Ovary (tissue), 9 donors: ENCODE measurements around the gene SFMBT2. TPM values are rescaled to one million over a fixed set of nuclear protein-coding genes. Genes with fewer than 3 reads are reported as not detected.

Source experiments
- DNase-seq, 5 donors: peaks; one replicate each; pipeline ENCODE4 v3.0.0-alpha.2; 2019 to 2020
- H3K27ac ChIP-seq, 2 donors: fragments of 200-600 bp; one replicate each; pipeline versions ENCODE4 v1.5.1 to v1.8.0; 2019 to 2022
- H3K27me3 ChIP-seq: fragments of 200-600 bp; one replicate; pipeline ENCODE4 v1.8.0; 2022
- H3K36me3 ChIP-seq: fragments of 200-600 bp; sonication (generic); one replicate; pipeline ENCODE4 v1.5.1; 2019
- H3K4me1 ChIP-seq: one replicate; pipeline ENCODE4 v1.8.1; 2013; ENCODE audit warnings: mild to moderate bottlenecking, moderate library complexity; ENCODE audit not compliant: insufficient read depth
- H3K4me3 ChIP-seq: fragments of 200-600 bp; sonication (generic); one replicate; pipeline ENCODE4 v1.5.1; 2017
- H3K9me3 ChIP-seq, 2 donors: fragments of 200-600 bp in 1 of 2; sonication (generic) in 1 of 2; one replicate each; pipeline versions ENCODE4 v1.5.1 to v1.8.1; 2013 to 2019; ENCODE audit warnings: mild to moderate bottlenecking in 1 of 2, moderate library complexity in 1 of 2
- CTCF ChIP-seq, 3 donors: fragments of 450-650 bp in 2 of 3; fragments of 200-600 bp in 1 of 3; IDR thresholded peaks; one replicate each; pipeline versions ENCODE4 v1.5.1 to v1.8.0; 2016 to 2022; ENCODE audit warnings: antibody characterized with exemption in 3 of 3, mild to moderate bottlenecking in 1 of 3
- EP300 ChIP-seq: sonication (generic); formaldehyde crosslinking; IDR thresholded peaks from one replicate; pipeline ENCODE4 v1.6.1; 2017; ENCODE audit warnings: antibody characterized with exemption
- POLR2A ChIP-seq: fragments of 450-650 bp; IDR thresholded peaks from one replicate; pipeline ENCODE4 v1.6.1; 2017; ENCODE audit warnings: antibody characterized with exemption, mild to moderate bottlenecking, moderate library complexity
- WGBS, 3 donors: extraction: QIAGEN DNeasy Blood & Tissue Kit in 1 of 3; methylation state at CpG; one replicate each; pipeline versions ENCODE4 v1.1.5 to v1.1.7; 2013 to 2017; 5-methylcytosine and 5-hydroxymethylcytosine counted together
- intact Hi-C, 4 donors: fragments of 100-400 bp; cut with DNase I; formaldehyde crosslinking; loops; one replicate each; pipeline versions ENCODE4 v1.11.0 to v1.15.1; 2022 to 2023
- polyA plus RNA-seq, 2 donors: library from polyadenylated mRNA; stranded (reverse); fragments of 200-250 nt in 1 of 2; fragments of 350-450 nt in 1 of 2; fragmentation: Illumina TruSeq in 1 of 2; extraction: RNeasy Lipid Tissue Mini Kit (QIAGEN cat#74804) in 1 of 2; gene quantifications; one replicate each; pipeline ENCODE4 v1.2.3, GENCODE V29; 2013 to 2014
- total RNA-seq, 7 donors: library from RNA; depleted of rRNA in 2 of 7; stranded (reverse); fragments of >200 nt in 2 of 7; fragmentation: NEBNext Ultra II Directional in 3 of 7; extraction: Animal tissue kit (Norgen Biotek cat#: 25700) in 3 of 7; gene quantifications; one replicate each; pipeline versions ENCODE4 v1.1.0 to v1.2.4, GENCODE V29; 2016 to 2023
- donor health status: DM: no; HTN: no; CAD: no; lungs with moderate emphysema.
- donor health status: DM: no; HTN: no; CAD: no.
- donor health status: Bipolar disorder and iron deficiency.
- donor health status: DM: yes; HTN: yes; CAD: no.
- donor health status: DM: no; HTN: no; CAD: no.
- donor health status: DM: yes; HTN: yes; CAD: no.

The SFMBT2 gene
- total and polyA plus RNA-seq, 9 donors: 5.0 to 28.1 (median 17.8) TPM

DNA sequence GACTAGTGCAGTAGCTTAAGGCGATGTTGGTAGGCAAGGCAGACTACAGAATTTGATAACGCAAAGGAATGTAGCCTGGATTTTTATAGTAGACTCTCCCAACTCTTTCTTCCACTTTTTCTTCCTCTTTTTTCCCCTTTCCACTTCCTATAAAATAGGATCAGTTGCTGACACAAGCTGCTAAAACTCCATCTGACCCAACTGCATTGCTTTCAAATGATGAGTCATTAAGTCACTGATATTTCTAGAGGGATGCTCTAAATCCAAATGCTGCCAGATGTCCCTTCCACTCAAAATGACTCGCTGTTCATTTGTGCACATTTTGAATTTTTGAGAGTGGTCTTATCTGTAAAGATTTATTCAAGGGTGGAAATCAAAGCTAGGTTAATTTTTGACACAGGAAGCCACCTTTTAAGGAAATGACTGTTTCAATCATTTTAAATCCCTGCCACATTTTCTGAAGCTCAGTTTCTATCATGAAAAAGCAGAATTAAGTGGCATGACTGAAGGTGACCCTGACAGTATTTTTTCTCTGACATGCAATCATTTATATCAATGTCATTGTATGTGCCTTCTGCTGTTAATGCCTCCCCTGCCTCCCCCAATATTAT is 25.8 kb upstream of the SFMBT2 start:
- 90 to 95% (median 91%) methylated on average over 3 of the region's 3 CpGs for WGBS, 3 donors
- Histone ChIP-seq H3K27ac (no peak overlapping the region), H3K4me3 (no peak overlapping the region), H3K4me1 (no peaks in the 10 kb centered on the region), H3K9me3 (no peaks in the 10 kb centered on the region), H3K36me3 (no peaks in the 10 kb centered on the region), H3K27me3 (no peaks in the 10 kb centered on the region)
- intact Hi-C loops: no loop called here
- TF ChIP-seq CTCF (IDR thresholded peaks at IDR 0.05): no peak
- no peak for TF ChIP-seq EP300
- TF ChIP-seq POLR2A: no peak
- no peak for DNase-seq

DNA sequence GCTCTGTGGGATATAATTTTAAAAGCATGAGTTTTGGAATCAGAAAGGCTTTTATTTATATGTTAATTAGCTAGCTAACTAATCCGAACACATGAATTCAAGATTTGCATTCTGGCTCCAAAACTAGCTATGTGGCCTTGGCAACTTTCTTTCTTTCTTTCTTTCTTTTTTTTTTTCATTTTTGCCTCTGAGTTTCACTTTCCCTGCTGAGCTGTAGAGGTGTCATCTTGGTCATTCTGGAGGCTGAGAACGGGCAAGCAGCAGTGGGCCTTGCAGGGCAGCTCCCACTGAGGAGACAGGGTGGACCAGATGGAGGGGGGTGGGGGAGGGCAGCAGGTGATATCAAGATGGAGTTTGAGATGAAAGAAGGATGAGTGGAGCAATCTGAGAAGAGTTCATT is 24.8 kb upstream of the SFMBT2 start:
- Histone ChIP-seq H3K4me1 (no peaks in the 10 kb centered on the region), H3K27ac (no peak overlapping the region), H3K27me3 (no peaks in the 10 kb centered on the region), H3K9me3 (no peaks in the 10 kb centered on the region), H3K36me3 (no peaks in the 10 kb centered on the region), H3K4me3 (no peak overlapping the region)
- no peak for TF ChIP-seq CTCF (IDR thresholded peaks at IDR 0.05)
- no peak for TF ChIP-seq EP300
- TF ChIP-seq POLR2A: no peak
- intact Hi-C loops: no loop called here
- no peak for DNase-seq
- WGBS, 3 donors: 25 to 42% (median 33%) methylated on average over 2 of the region's 2 CpGs

DNA sequence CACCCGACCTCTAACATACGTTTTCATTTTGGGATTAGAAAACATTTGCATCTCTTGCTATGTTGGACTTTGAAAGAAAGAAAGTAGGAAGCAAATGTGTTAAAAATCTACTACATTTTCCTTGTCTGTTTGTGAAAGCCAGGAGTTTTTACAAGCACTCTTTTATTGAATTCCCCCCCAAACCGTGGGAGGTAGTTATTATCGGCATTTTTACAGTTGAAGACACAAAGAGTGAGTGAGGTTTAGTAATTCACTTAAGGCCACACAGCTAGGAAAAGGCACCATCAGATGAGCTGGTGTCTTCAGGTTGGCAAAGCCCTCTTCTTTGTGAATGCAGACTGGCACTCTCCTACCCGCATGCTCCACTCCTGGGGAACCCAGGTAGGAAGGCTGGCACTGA is 23.5 kb upstream of the SFMBT2 start:
- 74 to 79% (median 75%) methylated on average over 5 of the region's 5 CpGs for WGBS, 3 donors
- no peak for TF ChIP-seq CTCF (IDR thresholded peaks at IDR 0.05)
- Histone ChIP-seq H3K27me3 (no peaks in the 10 kb centered on the region), H3K9me3 (no peaks in the 10 kb centered on the region), H3K27ac (no peak overlapping the region), H3K4me1 (no peaks in the 10 kb centered on the region), H3K36me3 (no peaks in the 10 kb centered on the region), H3K4me3 (no peak overlapping the region)
- DNase-seq: no peak
- intact Hi-C loops: no loop called here

GRCh38 chr10:7433861-7434260 is 23.0 kb upstream of the SFMBT2 start:
- no peak for DNase-seq
- intact Hi-C loops: no loop called here
- Histone ChIP-seq H3K4me3 (no peak overlapping the region), H3K9me3 (no peaks in the 10 kb centered on the region), H3K36me3 (no peaks in the 10 kb centered on the region), H3K4me1 (no peaks in the 10 kb centered on the region), H3K27me3 (no peaks in the 10 kb centered on the region), H3K27ac (no peak overlapping the region)
- WGBS, 3 donors: 54 to 58% (median 55%) methylated on average over 8 of the region's 8 CpGs
- TF ChIP-seq EP300 (no peak), POLR2A (no peak), CTCF (IDR thresholded peaks at IDR 0.05) (no peak)
